GM06990 (cell line): ENCODE results near the gene PATE2.

Experiments used
- DNase-seq: peaks from one replicate; pipeline ENCODE4 v3.0.0-alpha.2; 2011; ENCODE audit not compliant: insufficient read length; ENCODE audit errors: extremely low read depth
- H3K27me3 ChIP-seq: replicated peaks from 2 replicates; pipeline ENCODE4 v1.6.0; 2011; ENCODE audit warnings: low read length; ENCODE audit not compliant: control insufficient read depth, insufficient read depth
- H3K36me3 ChIP-seq: 2 replicates; pipeline ENCODE4 v1.5.1; 2011; ENCODE audit warnings: low read length; ENCODE audit not compliant: control insufficient read depth, insufficient read depth
- H3K4me3 ChIP-seq: replicated peaks from 2 replicates; pipeline ENCODE4 v1.5.1; 2011; ENCODE audit warnings: low read depth, mild to moderate bottlenecking, control low read depth, low read length
- TF ChIP-seq, protein P1 (sequence below): IDR thresholded peaks from 2 replicates; pipeline ENCODE4 v1.5.1; 2011; ENCODE audit warnings: low read length, control low read depth, mild to moderate bottlenecking, inconsistent platforms; ENCODE audit not compliant: insufficient read depth, poor library complexity, severe bottlenecking

The PATE2 gene

DNA sequence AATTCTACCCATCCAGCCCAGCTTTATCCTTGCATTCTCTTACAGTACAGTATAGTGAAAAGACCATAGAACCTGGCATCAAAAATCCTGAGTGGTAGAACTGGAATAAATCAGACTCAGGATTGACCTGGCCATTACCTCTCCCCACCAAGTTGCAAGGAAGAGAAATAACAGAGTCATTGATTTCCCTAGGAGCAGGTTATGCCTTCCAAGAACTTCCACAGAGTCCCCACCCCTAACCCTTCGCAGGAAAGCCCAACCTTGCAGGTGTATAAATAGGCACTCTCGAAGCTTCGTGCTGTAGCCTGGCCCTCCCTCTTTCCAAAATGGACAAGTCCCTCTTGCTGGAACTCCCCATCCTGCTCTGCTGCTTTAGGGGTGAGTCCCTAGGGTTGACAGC, 32.6 kb downstream of the PATE2 start, which contains the start of gene PATE1:
Gene PATE1 (plus strand): TSS at position 301 of the 400 bp plus-strand sequence. CDS start 26 bp downstream, at position 327.
- no peak within 1 kb of the TSS for H3K4me3 ChIP-seq
- H3K36me3 ChIP-seq, result no peaks in the 10 kb centered on the region
- TF ChIP-seq, protein P1, sequence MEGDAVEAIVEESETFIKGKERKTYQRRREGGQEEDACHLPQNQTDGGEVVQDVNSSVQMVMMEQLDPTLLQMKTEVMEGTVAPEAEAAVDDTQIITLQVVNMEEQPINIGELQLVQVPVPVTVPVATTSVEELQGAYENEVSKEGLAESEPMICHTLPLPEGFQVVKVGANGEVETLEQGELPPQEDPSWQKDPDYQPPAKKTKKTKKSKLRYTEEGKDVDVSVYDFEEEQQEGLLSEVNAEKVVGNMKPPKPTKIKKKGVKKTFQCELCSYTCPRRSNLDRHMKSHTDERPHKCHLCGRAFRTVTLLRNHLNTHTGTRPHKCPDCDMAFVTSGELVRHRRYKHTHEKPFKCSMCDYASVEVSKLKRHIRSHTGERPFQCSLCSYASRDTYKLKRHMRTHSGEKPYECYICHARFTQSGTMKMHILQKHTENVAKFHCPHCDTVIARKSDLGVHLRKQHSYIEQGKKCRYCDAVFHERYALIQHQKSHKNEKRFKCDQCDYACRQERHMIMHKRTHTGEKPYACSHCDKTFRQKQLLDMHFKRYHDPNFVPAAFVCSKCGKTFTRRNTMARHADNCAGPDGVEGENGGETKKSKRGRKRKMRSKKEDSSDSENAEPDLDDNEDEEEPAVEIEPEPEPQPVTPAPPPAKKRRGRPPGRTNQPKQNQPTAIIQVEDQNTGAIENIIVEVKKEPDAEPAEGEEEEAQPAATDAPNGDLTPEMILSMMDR, result no peak
- H3K27me3 ChIP-seq, result no peaks in the 10 kb centered on the region; the same call in none of the 2 replicates
- no peak for DNase-seq

GRCh38 chr11:125743681-125744080, 34.9 kb downstream of the PATE2 start:
- Histone ChIP-seq H3K27me3 (no peaks in the 10 kb centered on the region; the same call in none of the 2 replicates), H3K4me3 (no peak overlapping the region), H3K36me3 (no peaks in the 10 kb centered on the region)
- TF ChIP-seq, protein P1, result no peak
- no peak for DNase-seq

DNA sequence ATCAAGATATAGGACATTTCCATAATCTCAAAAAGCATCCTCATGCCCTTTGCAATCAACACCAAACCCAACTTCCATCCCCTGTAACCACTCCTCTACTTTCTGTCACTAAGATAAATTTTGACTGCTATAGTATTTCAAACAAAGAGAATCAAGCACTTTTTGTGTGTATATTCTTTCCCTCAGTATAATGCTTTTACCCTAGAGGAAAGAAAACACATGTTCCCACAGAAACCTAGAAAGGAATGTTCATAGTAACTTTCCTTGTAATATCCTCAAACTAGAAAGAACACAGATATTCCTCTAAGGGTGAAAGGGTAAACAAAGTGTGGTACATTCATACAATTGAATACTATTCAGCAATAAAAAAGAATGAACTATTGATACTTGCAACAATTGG, 38.0 kb downstream of the PATE2 start:
- no peak for DNase-seq
- H3K4me3 ChIP-seq, result no peak overlapping the region
- H3K27me3 ChIP-seq, result no peaks in the 10 kb centered on the region; the same call in 1 of the 2 replicates
- TF ChIP-seq, protein P1, result no peak
- H3K36me3 ChIP-seq, result no peaks in the 10 kb centered on the region

DNA sequence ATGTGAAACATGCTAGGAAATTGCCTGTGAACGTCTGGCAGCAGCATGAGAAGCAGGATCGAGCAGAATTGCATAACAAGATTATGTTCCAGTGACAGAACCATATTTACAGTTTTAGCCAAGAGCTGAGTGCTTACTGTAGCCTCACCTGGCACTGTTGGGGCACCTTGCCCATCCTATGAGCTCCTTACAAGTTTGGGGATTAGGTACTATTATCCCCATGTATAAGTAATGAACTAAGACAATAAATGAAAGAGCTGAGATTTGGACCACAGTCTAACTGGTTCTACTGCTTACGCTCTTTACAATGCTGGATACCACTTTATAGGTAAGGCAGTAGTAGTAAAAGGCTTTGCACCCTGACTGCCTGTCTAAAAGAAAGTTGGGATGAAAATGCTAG, 49.7 kb downstream of the PATE2 start:
- TF ChIP-seq, protein P1, result no peak
- Histone ChIP-seq H3K27me3 (no peaks in the 10 kb centered on the region), H3K4me3 (no peak overlapping the region), H3K36me3 (no peaks in the 10 kb centered on the region)
- DNase-seq, result no peak
